ENCODE measurements around the gene ZNF423.

GRCh38 chr16:49608098-49608497 is 247.8 kb downstream of the ZNF423 start:
- TF ChIP-seq, protein P1, sequence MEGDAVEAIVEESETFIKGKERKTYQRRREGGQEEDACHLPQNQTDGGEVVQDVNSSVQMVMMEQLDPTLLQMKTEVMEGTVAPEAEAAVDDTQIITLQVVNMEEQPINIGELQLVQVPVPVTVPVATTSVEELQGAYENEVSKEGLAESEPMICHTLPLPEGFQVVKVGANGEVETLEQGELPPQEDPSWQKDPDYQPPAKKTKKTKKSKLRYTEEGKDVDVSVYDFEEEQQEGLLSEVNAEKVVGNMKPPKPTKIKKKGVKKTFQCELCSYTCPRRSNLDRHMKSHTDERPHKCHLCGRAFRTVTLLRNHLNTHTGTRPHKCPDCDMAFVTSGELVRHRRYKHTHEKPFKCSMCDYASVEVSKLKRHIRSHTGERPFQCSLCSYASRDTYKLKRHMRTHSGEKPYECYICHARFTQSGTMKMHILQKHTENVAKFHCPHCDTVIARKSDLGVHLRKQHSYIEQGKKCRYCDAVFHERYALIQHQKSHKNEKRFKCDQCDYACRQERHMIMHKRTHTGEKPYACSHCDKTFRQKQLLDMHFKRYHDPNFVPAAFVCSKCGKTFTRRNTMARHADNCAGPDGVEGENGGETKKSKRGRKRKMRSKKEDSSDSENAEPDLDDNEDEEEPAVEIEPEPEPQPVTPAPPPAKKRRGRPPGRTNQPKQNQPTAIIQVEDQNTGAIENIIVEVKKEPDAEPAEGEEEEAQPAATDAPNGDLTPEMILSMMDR (IDR thresholded peaks at IDR 0.05; ENCODE audit: low read length): no peak
- no peak for TF ChIP-seq EZH2 (IDR thresholded peaks at IDR 0.05; ENCODE audit: borderline replicate concordance, low read length)
